Sigmoid colon (tissue), 7 donors: ENCODE data around the gene ZCCHC14. TPM values are rescaled to one million over a fixed set of nuclear protein-coding genes. Genes with fewer than 3 reads are reported as not detected.
"Not testable (repeated sequence)": the region's sequence is repeated elsewhere in the genome, so short reads cannot be mapped to it uniquely, and the experiment has no call there.

ENCODE experiments used
- DNase-seq: peaks from one replicate; pipeline ENCODE4 v3.0.0-alpha.2; 2019
- H3K27ac ChIP-seq, 4 donors: fragments of 200-600 bp; sonication (generic); one replicate each; pipeline ENCODE4 v1.5.1; 2016 to 2019; ENCODE audit warnings: mild to moderate bottlenecking in 1 of 4
- H3K27me3 ChIP-seq, 3 donors: fragments of 200-600 bp; sonication (generic); one replicate each; pipeline ENCODE4 v1.5.1; 2019; ENCODE audit warnings: mild to moderate bottlenecking in 1 of 3
- H3K36me3 ChIP-seq, 4 donors: fragments of 200-600 bp; sonication (generic); one replicate each; pipeline ENCODE4 v1.5.1; 2016 to 2019
- H3K4me1 ChIP-seq, 4 donors: fragments of 200-600 bp; sonication (generic); one replicate each; pipeline ENCODE4 v1.5.1; 2017 to 2019
- H3K4me3 ChIP-seq, 4 donors: fragments of 200-600 bp; sonication (generic); one replicate each; pipeline ENCODE4 v1.5.1; 2017 to 2019; ENCODE audit warnings: mild to moderate bottlenecking in 2 of 4, moderate library complexity in 1 of 4
- H3K9me3 ChIP-seq, 4 donors: fragments of 200-600 bp in 3 of 4; sonication (generic) in 3 of 4; one replicate each; pipeline versions ENCODE4 v1.5.1 to v1.6.1; 2013 to 2019
- CTCF ChIP-seq, 4 experiments: fragments of 450-650 bp in 3 of 4; fragments of 200-600 bp in 1 of 4; IDR thresholded peaks; one replicate each; pipeline ENCODE4 v1.5.1; 2016 to 2019; ENCODE audit warnings: antibody characterized with exemption in 4 of 4, mild to moderate bottlenecking in 3 of 4, moderate library complexity in 2 of 4
- EP300 ChIP-seq, 4 donors: sonication (generic); formaldehyde crosslinking; IDR thresholded peaks; one replicate each; pipeline ENCODE4 v1.6.1; 2017; ENCODE audit warnings: antibody characterized with exemption in 4 of 4
- POLR2A ChIP-seq, 2 donors: fragments of 450-650 bp; IDR thresholded peaks; one replicate each; pipeline ENCODE4 v1.6.1; 2016; ENCODE audit warnings: antibody characterized with exemption in 2 of 2, mild to moderate bottlenecking in 2 of 2, moderate library complexity in 2 of 2
- POLR2AphosphoS5 ChIP-seq, 4 donors: sonication (generic); formaldehyde crosslinking; IDR thresholded peaks; one replicate each; pipeline ENCODE4 v1.6.1; 2017; ENCODE audit warnings: antibody characterized with exemption in 4 of 4
- WGBS, 2 donors: extraction: QIAGEN DNeasy Blood & Tissue Kit; methylation state at CpG; one replicate each; pipeline ENCODE4 v1.1.7; 2013; 5-methylcytosine and 5-hydroxymethylcytosine counted together
- intact Hi-C: fragments of 100-400 bp; cut with DNase I; formaldehyde crosslinking; loops from one replicate; pipeline ENCODE4 v1.15.1; 2023
- polyA plus RNA-seq, 3 donors: library from polyadenylated mRNA; stranded (reverse); fragments of 200-250 nt; gene quantifications; one replicate each; pipeline ENCODE4 v1.2.3, GENCODE V29; 2013
- total RNA-seq, 4 donors: library from RNA; depleted of rRNA; stranded (reverse); fragments of >200 nt; gene quantifications; one replicate each; pipeline ENCODE4 v1.1.0, GENCODE V29; 2016
- donor health status: healthy with polysubstance abuse.
- donor health status: Bipolar disorder and iron deficiency.
- donor health status: healthy.

Gene ZCCHC14
- total and polyA plus RNA-seq, 7 donors = 6.0 to 23.8 (median 11.8) TPM

DNA sequence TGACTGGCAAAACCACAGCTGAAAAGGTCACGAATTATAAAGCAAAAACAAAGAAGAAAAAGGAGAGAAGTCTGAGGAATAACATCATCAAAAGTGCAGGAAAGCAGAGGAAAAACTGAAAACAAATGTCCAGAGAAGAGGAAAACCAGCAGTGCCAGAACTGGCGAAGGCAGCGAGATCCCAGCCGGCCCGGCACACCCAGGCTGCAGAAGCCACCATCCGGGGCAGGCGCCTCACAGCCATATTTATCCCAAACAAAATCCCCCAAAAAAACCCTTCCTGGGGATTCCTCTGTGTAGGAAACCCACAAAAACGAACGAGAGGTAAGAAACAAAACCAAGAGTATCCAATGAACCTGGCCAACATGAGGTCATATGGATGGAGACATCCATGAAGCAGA is 10.6 kb downstream of the ZCCHC14 start:
- Histone ChIP-seq H3K36me3 (no peaks in the 10 kb centered on the region), H3K4me3 (no peak overlapping the region), H3K9me3 (no peaks in the 10 kb centered on the region), H3K4me1 (peaks cover 0 to 51% (median 39%) of the 10 kb centered on the region in 4 donors), H3K27ac (no peak overlapping the region), H3K27me3 (no peaks in the 10 kb centered on the region)
- WGBS, 2 donors = 89 to 93% methylated on average over 9 of the region's 9 CpGs
- DNase-seq = no peak
- intact Hi-C loops = no loop called here
- TF ChIP-seq EP300 (IDR thresholded peaks at IDR 0.05) = no peak
- TF ChIP-seq CTCF (IDR thresholded peaks at IDR 0.05) = no peak
- no peak for TF ChIP-seq POLR2A (IDR thresholded peaks at IDR 0.05)
- no peak for TF ChIP-seq POLR2AphosphoS5 (IDR thresholded peaks at IDR 0.05)

- H3K27me3 ChIP-seq, H3K4me3 ChIP-seq, DNase-seq, H3K9me3 ChIP-seq, H3K27ac ChIP-seq, intact Hi-C loops, H3K36me3 ChIP-seq: not testable (repeated sequence)
- H3K4me1 ChIP-seq = peaks cover 0 to 48% (median 33%) of the 10 kb centered on the region in 4 donors
- 90 to 97% methylated on average over 5 of the region's 5 CpGs for WGBS, 2 donors
Measured at GRCh38 chr16:87481711-87482110, 11.1 kb downstream of the ZCCHC14 start.

- peaks cover 0 to 41% (median 25%) of the 10 kb centered on the region in 4 donors for H3K4me1 ChIP-seq
- H3K36me3 ChIP-seq, H3K27ac ChIP-seq, intact Hi-C loops, H3K9me3 ChIP-seq, DNase-seq, H3K4me3 ChIP-seq, H3K27me3 ChIP-seq: not testable (repeated sequence)
- WGBS, 2 donors = 82 to 91% methylated on average over 30 of the region's 30 CpGs
Measured at GRCh38 chr16:87477209-87477981, 15.4 kb downstream of the ZCCHC14 start.

DNA sequence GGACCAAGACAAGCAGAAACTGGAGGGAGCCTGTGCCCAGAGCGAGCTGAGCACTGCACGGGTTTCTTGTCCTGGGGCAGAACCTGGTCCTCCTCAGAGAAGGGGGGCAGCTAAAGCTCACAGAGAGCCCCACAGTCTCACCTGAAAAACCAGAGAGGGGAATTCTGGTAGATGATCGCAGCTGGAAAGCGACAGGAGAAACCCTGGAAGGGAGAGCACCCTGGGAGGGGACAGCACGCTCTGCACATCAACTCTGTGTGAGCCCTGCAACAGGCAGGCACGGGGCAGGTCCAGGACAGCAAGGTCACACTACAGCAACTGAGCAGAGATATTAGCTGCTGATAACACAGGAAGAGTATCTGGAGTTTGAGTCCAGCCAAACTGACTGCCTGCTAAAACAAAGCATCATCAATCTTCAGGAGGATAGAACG is 18.2 kb downstream of the ZCCHC14 start:
- H3K9me3 ChIP-seq = no peaks in the 10 kb centered on the region
- intact Hi-C loops = no loop called here
- TF ChIP-seq POLR2AphosphoS5 (IDR thresholded peaks at IDR 0.05) (no peak), CTCF (IDR thresholded peaks at IDR 0.05) (no peak), POLR2A (IDR thresholded peaks at IDR 0.05) (no peak), EP300 (IDR thresholded peaks at IDR 0.05) (no peak)
- no peaks in the 10 kb centered on the region for H3K27me3 ChIP-seq
- no peaks in the 10 kb centered on the region for H3K36me3 ChIP-seq
- H3K4me1 ChIP-seq = peaks cover 0 to 54% (median 37%) of the 10 kb centered on the region in 4 donors
- no peak for DNase-seq
- 84 to 90% methylated on average over 7 of the region's 7 CpGs for WGBS, 2 donors
- no peak overlapping the region for H3K4me3 ChIP-seq
- H3K27ac ChIP-seq = no peak overlapping the region

GRCh38 chr16:87474017-87474416 is 18.8 kb downstream of the ZCCHC14 start:
- DNase-seq = no peak
- TF ChIP-seq EP300 (IDR thresholded peaks at IDR 0.05) (no peak), POLR2A (IDR thresholded peaks at IDR 0.05) (no peak), CTCF (IDR thresholded peaks at IDR 0.05) (no peak), POLR2AphosphoS5 (IDR thresholded peaks at IDR 0.05) (no peak)
- Histone ChIP-seq H3K4me3 (no peak overlapping the region), H3K4me1 (peaks cover 0 to 58% (median 41%) of the 10 kb centered on the region in 4 donors), H3K27ac (no peak overlapping the region), H3K9me3 (no peaks in the 10 kb centered on the region), H3K27me3 (no peaks in the 10 kb centered on the region), H3K36me3 (no peaks in the 10 kb centered on the region)
- WGBS, 2 donors = 96 to 97% methylated on average over 4 of the region's 4 CpGs
- intact Hi-C loops = no loop called here

DNA sequence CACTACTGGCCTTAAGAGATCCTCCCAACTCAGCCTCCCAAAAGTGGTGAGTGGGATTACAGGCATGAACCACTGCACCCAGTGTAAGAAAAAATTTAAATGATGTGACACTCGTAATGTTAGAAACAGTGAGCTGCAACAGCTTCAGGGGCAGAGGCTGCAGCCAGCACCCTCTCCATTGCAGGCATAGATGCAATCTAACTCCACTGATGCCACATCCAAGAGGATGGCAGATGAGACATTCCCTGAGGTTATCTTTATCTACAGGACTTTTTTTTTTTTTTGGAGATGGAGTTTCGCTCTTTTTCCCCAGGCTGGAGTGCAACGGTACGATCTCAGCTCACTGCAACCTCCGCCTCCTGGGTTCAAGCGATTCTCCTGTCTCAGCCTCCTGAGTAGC is 19.9 kb downstream of the ZCCHC14 start:
- H3K36me3 ChIP-seq = no peaks in the 10 kb centered on the region
- no peak overlapping the region for H3K4me3 ChIP-seq
- H3K27ac ChIP-seq = no peak overlapping the region
- 91 to 95% methylated on average over 6 of the region's 6 CpGs for WGBS, 2 donors
- no peak for DNase-seq
- H3K9me3 ChIP-seq = no peaks in the 10 kb centered on the region
- H3K27me3 ChIP-seq = no peaks in the 10 kb centered on the region
- TF ChIP-seq EP300 (IDR thresholded peaks at IDR 0.05) (no peak), POLR2AphosphoS5 (IDR thresholded peaks at IDR 0.05) (no peak), CTCF (IDR thresholded peaks at IDR 0.05) (no peak), POLR2A (IDR thresholded peaks at IDR 0.05) (no peak)
- H3K4me1 ChIP-seq = peaks cover 0 to 64% (median 41%) of the 10 kb centered on the region in 4 donors
- intact Hi-C loops = no loop called here
